HG02981 (cell line): Measurements from ENCODE around the gene SEC14L5.

Experiments used
- ATAC-seq: cut with Tn5 transposase; IDR thresholded peaks from one replicate; pipeline ENCODE4 v1.9.1; 2021; ENCODE audit warnings: mild to moderate bottlenecking, moderate library complexity; ENCODE audit not compliant: unreplicated experiment

The SEC14L5 gene

GRCh38 chr16:4957720-4958509 lies at the start of gene SEC14L5:
TSS of gene SEC14L5 (plus strand) at chr16:4958330. CDS start at chr16:4959324, 994 bp downstream.
- peak; percentile 71 for ATAC-seq

GRCh38 chr16:4908854-4909401 lies 49.2 kb upstream of the SEC14L5 start:
- ATAC-seq = no peak

DNA sequence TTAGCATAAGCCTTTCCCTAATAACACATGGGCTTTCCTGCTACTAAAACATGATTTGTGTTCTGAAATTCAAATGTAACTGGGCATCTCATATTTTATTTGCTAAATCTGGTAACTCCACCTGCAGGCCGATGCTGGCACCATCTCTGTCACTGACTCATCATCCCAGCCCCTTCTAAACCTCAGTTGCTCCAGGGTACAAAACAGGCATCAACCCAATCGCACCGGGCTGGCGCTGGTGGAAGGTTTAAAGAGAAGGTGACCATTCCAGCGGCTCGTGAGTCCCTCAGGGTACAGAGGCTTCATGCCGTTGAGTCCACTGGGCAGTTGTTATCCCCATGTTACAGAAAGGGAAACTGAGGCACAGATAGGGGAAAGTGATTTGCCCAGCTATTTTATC lies 48.3 kb upstream of the SEC14L5 start:
- ATAC-seq = no peak

DNA sequence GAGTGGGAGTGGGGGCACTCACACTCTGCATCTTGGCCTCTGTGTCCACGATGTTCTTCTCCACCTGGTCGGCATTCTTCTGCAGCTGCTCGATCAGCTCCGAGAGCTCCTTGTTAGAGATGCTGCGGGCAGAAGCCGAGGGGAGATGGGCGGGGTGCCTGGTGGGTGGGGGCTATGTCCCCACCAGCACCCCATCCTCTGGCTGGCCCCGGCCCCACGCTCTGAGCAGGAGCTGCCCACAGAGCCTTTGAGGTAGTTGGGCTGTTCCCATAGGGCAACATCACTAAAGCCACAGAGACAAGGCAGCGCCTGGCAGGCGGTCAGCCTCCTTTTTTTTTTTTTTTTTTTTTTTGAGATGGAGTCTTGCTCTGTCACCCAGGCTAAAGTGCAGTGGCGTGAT lies 47.3 kb upstream of the SEC14L5 start:
- no peak for ATAC-seq

GRCh38 chr16:4911970-4912386 lies 46.2 kb upstream of the SEC14L5 start:
- no peak for ATAC-seq

GRCh38 chr16:4913130-4913773 lies 44.9 kb upstream of the SEC14L5 start:
- ATAC-seq = no peak

- no peak for ATAC-seq
Measured at GRCh38 chr16:4913774-4914525, 44.2 kb upstream of the SEC14L5 start.

GRCh38 chr16:4914528-4915225 lies 43.5 kb upstream of the SEC14L5 start:
- ATAC-seq = no peak

DNA sequence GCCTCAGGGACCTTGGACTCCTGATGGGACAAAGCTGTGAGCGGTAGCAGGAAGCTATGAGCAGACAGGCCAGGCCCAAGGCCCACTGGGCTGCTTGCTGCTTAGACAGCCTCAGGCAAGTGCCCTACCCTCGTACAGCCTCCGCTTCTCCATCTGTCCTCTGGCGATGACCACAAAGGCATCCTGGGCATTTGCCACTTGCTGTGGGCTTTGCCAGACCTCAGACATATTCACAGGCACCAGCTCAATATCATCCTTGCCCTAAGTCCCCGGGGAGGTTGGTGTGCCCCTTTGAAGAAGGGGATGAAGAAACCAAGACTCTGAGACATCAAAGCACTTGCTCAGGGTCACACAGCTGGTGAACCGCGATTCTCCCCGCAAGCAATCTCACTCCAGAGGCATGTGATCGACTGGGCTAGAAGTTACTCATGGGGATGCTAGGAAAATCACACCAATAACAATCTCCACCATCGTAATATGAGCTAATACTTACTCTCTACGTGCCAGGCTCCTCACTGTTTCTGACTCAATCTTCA lies 42.8 kb upstream of the SEC14L5 start:
- no peak for ATAC-seq

- no peak for ATAC-seq
Measured at GRCh38 chr16:4917117-4917516, 41.0 kb upstream of the SEC14L5 start.

DNA sequence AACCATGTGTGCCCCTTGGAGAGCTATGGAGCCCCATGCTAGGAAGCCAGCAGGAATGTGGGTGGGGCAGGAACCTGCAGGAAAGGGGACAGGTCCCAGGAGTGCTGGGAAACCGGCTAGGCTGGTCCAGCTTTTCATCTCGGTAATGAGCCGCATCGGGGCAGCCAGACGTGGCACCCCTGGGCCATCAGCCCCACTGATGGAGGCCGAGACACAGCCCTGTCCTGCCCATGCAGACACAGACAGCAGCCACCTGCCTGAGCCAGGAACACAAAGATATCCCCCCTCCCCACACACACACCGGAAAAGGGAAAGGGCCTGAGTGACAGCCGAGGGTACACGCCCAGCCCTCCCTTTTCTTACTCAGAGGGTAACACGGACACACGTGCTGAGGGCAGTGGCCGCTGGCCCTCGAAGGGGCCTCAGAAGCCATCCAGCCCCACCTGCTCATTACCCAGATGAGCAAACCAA lies 39.3 kb upstream of the SEC14L5 start:
- ATAC-seq = no peak

DNA sequence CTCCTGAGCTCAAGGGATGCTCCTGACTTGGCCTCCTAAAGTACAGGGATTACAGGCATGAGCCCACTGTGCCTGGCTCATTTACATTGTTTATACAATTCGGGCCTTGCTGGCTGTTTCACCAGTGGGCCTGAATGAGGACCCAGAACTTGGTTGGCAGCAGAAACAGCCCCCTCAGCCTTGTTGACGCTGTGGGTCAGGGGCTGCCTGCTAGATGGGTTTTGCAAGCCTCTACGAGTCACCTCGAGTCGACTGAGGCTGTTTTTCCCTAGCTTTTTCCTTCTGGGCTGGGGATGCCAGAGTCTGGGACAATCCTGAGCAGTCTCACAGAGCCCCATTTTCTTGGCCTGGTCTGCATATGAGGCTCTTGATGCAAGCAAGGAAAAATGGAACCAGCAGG lies 37.3 kb upstream of the SEC14L5 start:
- no peak for ATAC-seq

DNA sequence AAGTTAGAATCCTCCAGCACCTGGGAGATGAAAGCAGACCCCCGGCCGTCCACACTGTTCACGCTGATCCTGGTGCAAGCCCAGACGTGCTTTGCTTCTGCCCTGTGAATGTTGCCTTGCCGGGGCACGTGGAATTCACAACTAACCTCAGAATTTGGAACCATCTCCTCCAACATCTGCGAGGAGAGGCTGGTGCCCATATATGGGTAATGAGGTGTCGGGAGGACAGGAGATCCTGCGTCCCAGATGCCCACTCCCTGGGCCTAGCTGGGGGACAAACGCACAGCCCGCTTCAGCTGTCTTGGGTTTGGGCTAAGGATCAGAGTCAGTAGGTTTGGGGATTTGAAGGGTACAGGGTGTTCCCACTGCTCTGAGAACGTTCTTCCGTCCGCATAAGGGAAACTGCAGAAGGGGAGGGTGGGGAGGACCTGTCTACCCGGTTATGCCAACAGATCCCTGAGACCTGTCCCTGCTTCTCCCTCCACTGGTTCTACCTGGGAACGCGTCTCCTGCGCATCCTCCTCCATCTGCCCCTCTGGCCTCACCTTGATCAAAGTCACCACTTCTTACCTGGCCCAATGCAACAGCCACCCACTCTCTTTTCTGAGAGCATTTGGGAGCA lies 35.3 kb upstream of the SEC14L5 start:
- ATAC-seq = no peak

- ATAC-seq = no peak
Measured at GRCh38 chr16:4923853-4924252, 34.3 kb upstream of the SEC14L5 start.

- ATAC-seq = no peak
Measured at GRCh38 chr16:4924593-4925292, 33.4 kb upstream of the SEC14L5 start.

DNA sequence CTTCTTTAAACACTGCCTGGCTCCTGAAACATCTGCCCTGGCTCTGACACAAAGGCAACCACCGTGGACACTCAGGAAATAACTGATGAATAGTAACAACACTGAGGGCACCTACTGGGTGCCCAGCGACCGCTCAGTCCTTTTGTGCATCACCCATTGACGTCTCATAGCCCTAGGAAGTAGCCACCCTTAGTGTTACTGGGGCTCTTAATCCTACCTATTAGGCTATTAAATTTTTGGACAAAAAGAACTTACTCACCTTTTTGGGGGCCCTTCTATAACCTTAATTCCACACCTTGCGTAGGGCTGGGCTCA lies 32.9 kb upstream of the SEC14L5 start:
- ATAC-seq = no peak

- no peak for ATAC-seq
Measured at GRCh38 chr16:4925791-4926190, 32.3 kb upstream of the SEC14L5 start.

DNA sequence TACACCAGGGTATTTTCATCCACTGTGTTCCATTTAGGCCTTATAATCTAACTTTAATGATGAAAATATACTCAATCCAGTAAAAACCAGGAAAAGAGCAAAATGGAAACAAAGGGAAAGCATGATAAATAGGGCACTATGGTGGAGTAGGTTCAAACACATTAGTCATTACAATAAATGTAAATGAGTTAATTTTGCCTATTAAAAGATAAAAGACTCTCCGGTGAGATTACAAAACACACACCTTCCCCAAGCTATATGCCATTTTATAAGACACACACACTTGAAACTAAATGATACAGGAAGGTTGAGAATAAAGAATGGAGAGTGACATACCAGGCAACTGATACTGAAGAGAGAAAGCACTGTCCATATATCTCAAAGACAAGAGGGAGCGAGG lies 31.2 kb upstream of the SEC14L5 start:
- ATAC-seq = no peak

GRCh38 chr16:4927661-4928060 lies 30.5 kb upstream of the SEC14L5 start:
- ATAC-seq = no peak

DNA sequence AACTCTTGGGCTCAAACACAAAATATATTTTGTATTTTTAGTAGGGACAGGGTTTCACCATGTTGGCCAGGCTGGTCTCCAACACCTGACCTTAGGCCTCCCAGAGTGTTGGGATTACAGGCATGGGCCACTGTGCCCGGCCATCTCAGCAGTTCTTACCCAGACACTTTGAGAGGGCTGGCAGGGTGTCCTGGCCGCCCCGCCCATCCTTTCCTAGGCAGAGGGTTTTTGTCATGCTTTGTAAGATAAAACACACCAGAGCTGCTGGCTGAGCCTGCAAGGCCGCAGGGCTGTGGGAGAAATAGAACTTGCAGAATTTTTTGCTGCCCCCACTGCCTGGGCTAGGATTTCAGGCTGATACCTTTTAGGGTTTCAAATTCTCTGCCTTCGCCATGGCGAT lies 29.9 kb upstream of the SEC14L5 start:
- ATAC-seq = no peak
